ENCODE results near the gene SGPL1.

Gene SGPL1

GRCh38 chr10:70923696-70924095, 107.9 kb downstream of the SGPL1 start:
- H3K27me3 Mint-ChIP-seq (ENCODE audit: low read depth) = peaks cover 3% of the 10 kb centered on the region
- H3K4me3 Mint-ChIP-seq = no peak overlapping the region
- no peak overlapping the region for H3K27ac Mint-ChIP-seq
- DNase-seq (ENCODE audit: low spot score) = no peak
- no peaks in the 10 kb centered on the region for H3K36me3 Mint-ChIP-seq (ENCODE audit: low read depth)
- H3K4me1 Mint-ChIP-seq (ENCODE audit: low read depth) = peaks cover 1% of the 10 kb centered on the region
- no peaks in the 10 kb centered on the region for H3K9me3 Mint-ChIP-seq

- Mint-ChIP-seq H3K27me3 (ENCODE audit: low read depth) (peaks cover 3% of the 10 kb centered on the region), H3K4me1 (ENCODE audit: low read depth) (peaks cover 1% of the 10 kb centered on the region), H3K36me3 (ENCODE audit: low read depth) (no peaks in the 10 kb centered on the region), H3K4me3 (no peak overlapping the region), H3K9me3 (no peaks in the 10 kb centered on the region), H3K27ac (no peak overlapping the region)
- peak; percentile 18 for DNase-seq (ENCODE audit: low spot score)
These were observed 109.9 kb downstream of the SGPL1 start for GRCh38 chr10:70925377-70926225.

GRCh38 chr10:70926226-70927000, 110.7 kb downstream of the SGPL1 start:
- no peaks in the 10 kb centered on the region for H3K9me3 Mint-ChIP-seq
- no peak for DNase-seq (ENCODE audit: low spot score)
- no peak overlapping the region for H3K4me3 Mint-ChIP-seq
- H3K27ac Mint-ChIP-seq = no peak overlapping the region
- H3K27me3 Mint-ChIP-seq (ENCODE audit: low read depth) = peaks cover 3% of the 10 kb centered on the region
- peaks cover 1% of the 10 kb centered on the region for H3K4me1 Mint-ChIP-seq (ENCODE audit: low read depth)
- H3K36me3 Mint-ChIP-seq (ENCODE audit: low read depth) = no peaks in the 10 kb centered on the region

GRCh38 chr10:70927189-70927943, 111.6 kb downstream of the SGPL1 start:
- H3K4me1 Mint-ChIP-seq (ENCODE audit: low read depth) = peaks cover 1% of the 10 kb centered on the region
- H3K27ac Mint-ChIP-seq = no peak overlapping the region
- no peak overlapping the region for H3K4me3 Mint-ChIP-seq
- no peak for DNase-seq (ENCODE audit: low spot score)
- no peaks in the 10 kb centered on the region for H3K9me3 Mint-ChIP-seq
- H3K36me3 Mint-ChIP-seq (ENCODE audit: low read depth) = no peaks in the 10 kb centered on the region
- H3K27me3 Mint-ChIP-seq (ENCODE audit: low read depth) = no peaks in the 10 kb centered on the region

GRCh38 chr10:70928140-70928539, 112.4 kb downstream of the SGPL1 start:
- no peak for DNase-seq (ENCODE audit: low spot score)
- H3K9me3 Mint-ChIP-seq = no peaks in the 10 kb centered on the region
- no peaks in the 10 kb centered on the region for H3K36me3 Mint-ChIP-seq (ENCODE audit: low read depth)
- no peaks in the 10 kb centered on the region for H3K27me3 Mint-ChIP-seq (ENCODE audit: low read depth)
- H3K27ac Mint-ChIP-seq = no peak overlapping the region
- H3K4me1 Mint-ChIP-seq (ENCODE audit: low read depth) = peaks cover 1% of the 10 kb centered on the region
- no peak overlapping the region for H3K4me3 Mint-ChIP-seq

GRCh38 chr10:70930263-70931000, 114.7 kb downstream of the SGPL1 start:
- Mint-ChIP-seq H3K36me3 (ENCODE audit: low read depth) (no peaks in the 10 kb centered on the region), H3K27ac (no peak overlapping the region)

More at GRCh38 chr10:70930263-70931000, 114.7 kb downstream of the SGPL1 start:
- no peaks in the 10 kb centered on the region for H3K9me3 Mint-ChIP-seq
- H3K4me3 Mint-ChIP-seq = no peak overlapping the region
- no peaks in the 10 kb centered on the region for H3K27me3 Mint-ChIP-seq (ENCODE audit: low read depth)
- no peak for DNase-seq (ENCODE audit: low spot score)
- H3K4me1 Mint-ChIP-seq (ENCODE audit: low read depth) = peaks cover 1% of the 10 kb centered on the region

All from T-helper 2 cell treated with Interferon-gamma antibody and Interleukin-4, amounts not matched to agents 5 μg/mL and 100 μg/mL, for 36 hours (primary cell).